Measurements from ENCODE around the gene CCL7.

DNA sequence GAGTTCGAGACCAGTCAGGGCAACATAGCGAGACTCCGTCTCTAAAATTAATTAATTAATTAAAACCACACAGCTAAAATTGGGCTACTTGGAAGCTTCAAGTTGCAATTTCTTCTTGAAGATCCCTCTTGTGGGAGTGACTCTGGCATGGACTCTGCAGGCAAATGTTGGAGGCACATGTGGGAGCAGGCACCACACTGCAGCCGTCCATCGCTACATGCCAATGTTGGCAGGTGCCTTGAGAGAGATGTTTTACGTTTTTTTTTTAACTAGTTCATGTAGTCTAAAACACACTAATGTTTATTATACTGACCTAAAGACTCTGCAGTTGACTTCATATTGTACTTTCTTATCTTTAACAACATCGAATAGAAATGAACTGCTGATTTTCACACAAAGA lies 41.3 kb downstream of the CCL7 start:
- TF ChIP-seq CTCF (IDR thresholded peaks at IDR 0.05) (no peak), POLR2A (IDR thresholded peaks at IDR 0.05) (no peak), POLR2AphosphoS5 (IDR thresholded peaks at IDR 0.05) (no peak), EP300 (IDR thresholded peaks at IDR 0.05) (no peak)

Data from suprapubic skin (tissue), 4 donors.